Mesothelial cell of epicardium (in vitro differentiated cells): ENCODE data around the gene CD101. TPM values are rescaled to one million over a fixed set of nuclear protein-coding genes. Genes with fewer than 3 reads are reported as not detected.

ENCODE experiments used
- DNase-seq, 2 experiments: peaks; one replicate each; pipeline ENCODE4 v3.0.0; 2021; ENCODE audit warnings: low spot score in 2 of 2; ENCODE audit not compliant: unreplicated experiment in 2 of 2
- H3K27ac Mint-ChIP-seq: 2 replicates; pipeline ENCODE4 v1.8.0; 2021; ENCODE audit warnings: mixed read lengths
- H3K27me3 Mint-ChIP-seq: 2 replicates; pipeline ENCODE4 v1.8.0; 2021; ENCODE audit warnings: low read depth, mixed read lengths
- H3K36me3 Mint-ChIP-seq: 2 replicates; pipeline ENCODE4 v1.8.0; 2021; ENCODE audit warnings: mixed read lengths
- H3K4me1 Mint-ChIP-seq: 2 replicates; pipeline ENCODE4 v1.8.0; 2021; ENCODE audit warnings: mixed read lengths
- H3K4me3 Mint-ChIP-seq: 2 replicates; pipeline ENCODE4 v1.8.0; 2021; ENCODE audit warnings: mild to moderate bottlenecking, moderate library complexity, mixed read lengths
- H3K9me3 Mint-ChIP-seq: 2 replicates; pipeline ENCODE4 v1.8.0; 2021; ENCODE audit warnings: mixed read lengths
- total RNA-seq: library from RNA; stranded (reverse); gene quantifications from 3 replicates; pipeline ENCODE4 v1.2.1, GENCODE V29; 2021
- TF ChIP-seq, protein P1 (sequence below): fragments of 200-600 bp; sonication (generic); IDR thresholded peaks from one replicate; pipeline ENCODE4 v1.5.0; 2021; ENCODE audit warnings: antibody characterized with exemption; ENCODE audit not compliant: unreplicated experiment

The CD101 gene
- total RNA-seq, 1 donor from 2014 or later: 3.7 TPM

DNA sequence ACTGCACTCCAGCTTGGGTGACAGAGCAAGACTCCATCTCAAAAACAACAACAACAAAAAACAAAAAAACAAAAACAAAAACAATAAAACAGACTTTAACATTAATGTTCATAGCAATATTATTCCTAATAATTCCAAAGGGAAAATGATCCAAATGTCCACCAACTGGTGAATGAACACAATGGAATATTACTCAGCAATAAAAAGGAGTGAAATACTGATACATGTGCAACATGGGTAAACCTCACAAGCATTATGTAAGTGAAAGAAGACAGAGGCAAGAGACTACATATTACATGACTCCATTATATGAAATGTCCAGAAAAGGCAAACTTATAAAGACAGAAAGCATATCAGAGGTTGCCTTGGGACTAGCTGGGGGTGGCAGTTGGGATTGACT, 52.5 kb downstream of the CD101 start:
- no peak for DNase-seq
- H3K4me1 Mint-ChIP-seq: peaks cover 14% of the 10 kb centered on the region
- no peaks in the 10 kb centered on the region for H3K36me3 Mint-ChIP-seq
- H3K27ac Mint-ChIP-seq: no peak overlapping the region
- no peak overlapping the region for H3K4me3 Mint-ChIP-seq
- H3K9me3 Mint-ChIP-seq: no peaks in the 10 kb centered on the region
- no peaks in the 10 kb centered on the region for H3K27me3 Mint-ChIP-seq
- TF ChIP-seq, protein P1, sequence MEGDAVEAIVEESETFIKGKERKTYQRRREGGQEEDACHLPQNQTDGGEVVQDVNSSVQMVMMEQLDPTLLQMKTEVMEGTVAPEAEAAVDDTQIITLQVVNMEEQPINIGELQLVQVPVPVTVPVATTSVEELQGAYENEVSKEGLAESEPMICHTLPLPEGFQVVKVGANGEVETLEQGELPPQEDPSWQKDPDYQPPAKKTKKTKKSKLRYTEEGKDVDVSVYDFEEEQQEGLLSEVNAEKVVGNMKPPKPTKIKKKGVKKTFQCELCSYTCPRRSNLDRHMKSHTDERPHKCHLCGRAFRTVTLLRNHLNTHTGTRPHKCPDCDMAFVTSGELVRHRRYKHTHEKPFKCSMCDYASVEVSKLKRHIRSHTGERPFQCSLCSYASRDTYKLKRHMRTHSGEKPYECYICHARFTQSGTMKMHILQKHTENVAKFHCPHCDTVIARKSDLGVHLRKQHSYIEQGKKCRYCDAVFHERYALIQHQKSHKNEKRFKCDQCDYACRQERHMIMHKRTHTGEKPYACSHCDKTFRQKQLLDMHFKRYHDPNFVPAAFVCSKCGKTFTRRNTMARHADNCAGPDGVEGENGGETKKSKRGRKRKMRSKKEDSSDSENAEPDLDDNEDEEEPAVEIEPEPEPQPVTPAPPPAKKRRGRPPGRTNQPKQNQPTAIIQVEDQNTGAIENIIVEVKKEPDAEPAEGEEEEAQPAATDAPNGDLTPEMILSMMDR: no peak

DNA sequence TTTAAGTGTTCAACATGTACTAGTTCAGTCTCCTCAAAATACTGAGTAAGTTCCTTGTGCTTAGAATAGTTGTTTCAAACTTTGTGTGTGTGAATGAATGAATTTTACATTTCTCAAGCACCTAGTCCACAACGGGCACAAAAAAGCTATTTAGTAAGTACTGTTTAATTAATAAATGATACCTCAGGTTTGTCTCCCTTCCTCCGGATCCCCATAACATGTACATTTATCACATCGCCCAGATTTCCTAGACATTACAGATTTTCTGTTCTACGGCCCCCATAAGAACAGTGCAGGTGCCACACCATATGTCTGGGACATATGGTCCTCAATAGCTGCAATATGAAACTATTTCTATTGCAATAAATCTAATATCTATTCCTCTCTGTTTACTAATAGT, 57.2 kb downstream of the CD101 start:
- Mint-ChIP-seq H3K4me3 (no peak overlapping the region), H3K9me3 (no peaks in the 10 kb centered on the region), H3K36me3 (no peaks in the 10 kb centered on the region)

GRCh38 chr1:117059334-117059677, 57.7 kb downstream of the CD101 start:
- H3K9me3 Mint-ChIP-seq: no peaks in the 10 kb centered on the region
- H3K36me3 Mint-ChIP-seq: no peaks in the 10 kb centered on the region
- no peak overlapping the region for H3K4me3 Mint-ChIP-seq
- DNase-seq: peak in 1 of 2 experiments; percentile 50
- no peak overlapping the region for H3K27ac Mint-ChIP-seq
- peaks cover 20% of the 10 kb centered on the region for H3K4me1 Mint-ChIP-seq
- TF ChIP-seq, protein P1: no peak
- H3K27me3 Mint-ChIP-seq: no peaks in the 10 kb centered on the region

More for the DNA sequence above, 57.2 kb downstream of the CD101 start:
- no peak for DNase-seq
- H3K4me1 Mint-ChIP-seq: peaks cover 20% of the 10 kb centered on the region
- H3K27ac Mint-ChIP-seq: peak overlapping the region; percentile 9
- H3K27me3 Mint-ChIP-seq: no peaks in the 10 kb centered on the region
- TF ChIP-seq, protein P1: no peak

- Mint-ChIP-seq H3K4me1 (peaks cover 20% of the 10 kb centered on the region), H3K9me3 (no peaks in the 10 kb centered on the region), H3K4me3 (no peak within 1 kb of the TSS), H3K36me3 (no peaks in the 10 kb centered on the region), H3K27ac (no peak within 1 kb of the TSS), H3K27me3 (no peaks in the 10 kb centered on the region)
- TF ChIP-seq, protein P1: peak; percentile 39
- DNase-seq: peak; percentile 83 to 93
These were observed 58.3 kb downstream of the CD101 start, which contains the start of gene TTF2 for GRCh38 chr1:117059678-117060440. TTF2 (plus strand) TSS chr1:117060326; CDS start chr1:117060347, 21 bp downstream.

DNA sequence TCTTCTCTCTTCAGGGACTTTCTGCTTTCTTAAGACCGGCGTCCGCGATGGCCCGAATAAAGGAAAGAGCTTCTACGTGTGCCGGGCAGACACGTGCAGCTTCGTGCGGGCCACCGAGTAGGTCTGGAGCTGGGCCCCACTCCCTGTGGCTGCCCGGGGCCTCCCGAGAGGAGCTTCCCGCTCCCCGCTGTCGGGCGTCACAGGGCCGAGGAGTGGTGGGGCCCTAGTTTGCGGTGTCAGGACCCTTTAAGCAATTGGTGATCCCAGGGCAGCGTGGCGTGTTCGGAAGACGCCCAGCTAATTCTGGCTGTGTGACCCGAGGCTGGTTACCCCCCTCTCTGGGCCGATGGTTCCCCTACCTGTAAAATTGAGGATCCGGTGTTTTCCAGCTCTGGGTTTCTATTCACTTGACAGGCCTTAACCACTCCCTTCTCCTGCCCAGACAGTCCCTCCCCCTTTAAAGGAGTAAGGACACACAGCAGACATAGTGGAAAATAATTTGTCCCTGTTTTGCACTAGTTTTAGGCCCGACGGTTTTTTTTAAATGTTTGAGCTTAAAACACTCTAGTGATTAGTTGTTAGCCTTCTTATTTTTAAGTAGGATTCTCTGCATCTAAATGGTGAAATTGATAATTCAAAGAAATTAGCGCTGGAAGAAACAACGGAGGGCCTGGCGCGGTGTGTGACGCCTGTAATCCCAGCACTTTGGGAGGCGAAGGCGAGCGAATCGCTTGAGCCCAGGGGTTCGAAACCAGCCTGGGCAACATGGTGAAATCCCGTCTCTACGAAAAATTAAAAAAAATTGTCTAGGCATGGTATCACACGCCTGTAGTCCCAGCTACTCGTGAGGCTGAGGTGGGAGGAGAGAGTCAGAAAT, 59.1 kb downstream of the CD101 start:
- Mint-ChIP-seq H3K9me3 (no peaks in the 10 kb centered on the region), H3K27ac (no peak overlapping the region), H3K36me3 (no peaks in the 10 kb centered on the region), H3K4me3 (no peak overlapping the region), H3K27me3 (no peaks in the 10 kb centered on the region), H3K4me1 (peaks cover 20% of the 10 kb centered on the region)
- TF ChIP-seq, protein P1: no peak
- DNase-seq: no peak
